GM12878 (cell line): ENCODE results near the gene NDNF. TPM values are rescaled to one million over a fixed set of nuclear protein-coding genes. Genes with fewer than 3 reads are reported as not detected.

Source experiments
- ATAC-seq: fragments of 200-7000 bp; cut with Tn5 transposase; 3 replicates; pipeline ENCODE4 v1.9.1; 2020; ENCODE audit warnings: mild to moderate bottlenecking, moderate library complexity
- BruUV-seq: library from RNA; stranded (reverse); fragments of 400-500 nt; replicated peaks from 2 replicates; lab custom pipeline; 2021; lab: Mats Ljungman, UMichigan
- CTCF ChIA-PET: fragments of 300-600 bp; sonication (Branson Sonifier 250); formaldehyde crosslinking; extraction: SDS; loops from one replicate; lab custom pipeline; 2021; ENCODE audit warnings: inconsistent platforms; lab: Yijun Ruan, JAX
- POLR2A ChIA-PET: fragments of 350-600 bp; formaldehyde crosslinking; extraction: SDS; loops from one replicate; lab custom pipeline; 2021; ENCODE audit warnings: inconsistent platforms; lab: Charles Lee
- RAD21 ChIA-PET: fragments of 300-600 bp; sonication (Branson Sonifier 250); formaldehyde crosslinking; loops from one replicate; lab custom pipeline; 2023; ENCODE audit warnings: antibody characterized with exemption; ENCODE audit not compliant: unreplicated experiment; lab: Charles Lee
- SMC1A ChIA-PET: fragments of 300-600 bp; sonication (Branson Sonifier 250); formaldehyde crosslinking; loops from one replicate; lab custom pipeline; 2023; ENCODE audit not compliant: unreplicated experiment, uncharacterized antibody; lab: Charles Lee
- DNase-seq: peaks from one replicate; pipeline ENCODE4 v3.0.0-alpha.2; 2011; ENCODE audit warnings: low read depth, low spot score
- FAIRE-seq: peaks from 3 replicates; lab custom pipeline; 2011; peaks lifted over from hg19 to GRCh38; lab: Jason Lieb, UNC
- H2AFZ ChIP-seq: 2 replicates; pipeline ENCODE4 v1.6.0; 2011; ENCODE audit warnings: low read depth, low read length, control low read depth; ENCODE audit not compliant: control insufficient read depth
- H3K27ac ChIP-seq: 2 replicates; pipeline ENCODE4 v1.5.1; 2011; ENCODE audit warnings: control low read depth; ENCODE audit not compliant: control insufficient read depth, insufficient read depth
- H3K27me3 ChIP-seq, 2 experiments: replicated peaks in 1 of 2; 2 replicates each; pipeline versions ENCODE4 v1.6.0 to v1.6.1; 2011; ENCODE audit warnings: low read length in 1 of 2; ENCODE audit not compliant: control insufficient read depth in 2 of 2, insufficient read depth in 2 of 2
- H3K36me3 ChIP-seq, 2 experiments: 2 replicates each; pipeline ENCODE4 v1.5.1; 2011; ENCODE audit warnings: low read length in 1 of 2; ENCODE audit not compliant: control insufficient read depth in 2 of 2, insufficient read depth in 2 of 2
- H3K4me1 ChIP-seq: 2 replicates; pipeline ENCODE4 v1.6.1; 2011; ENCODE audit warnings: mild to moderate bottlenecking, low read length, moderate library complexity, mixed read lengths; ENCODE audit not compliant: control insufficient read depth, insufficient read depth
- H3K4me2 ChIP-seq: 2 replicates; pipeline ENCODE4 v1.6.0; 2011; ENCODE audit warnings: control low read depth; ENCODE audit not compliant: control insufficient read depth, insufficient read depth
- H3K4me3 ChIP-seq: fragments of 200-600 bp; sonication (generic); 2 replicates; pipeline ENCODE4 v1.5.1; 2016
- H3K79me2 ChIP-seq: 2 replicates; pipeline ENCODE4 v1.6.0; 2011; ENCODE audit warnings: low read length; ENCODE audit not compliant: control insufficient read depth, insufficient read depth
- H3K9ac ChIP-seq: 2 replicates; pipeline ENCODE4 v1.8.0; 2011; ENCODE audit warnings: low read length, control low read depth, mixed read lengths; ENCODE audit not compliant: control insufficient read depth, insufficient read depth
- H3K9me3 ChIP-seq: replicated peaks from 3 replicates; pipeline ENCODE4 v1.5.1; 2011; ENCODE audit warnings: mild to moderate bottlenecking, low read length; ENCODE audit not compliant: control insufficient read depth, insufficient read depth
- H4K20me1 ChIP-seq: 2 replicates; pipeline ENCODE4 v1.6.0; 2011; ENCODE audit not compliant: control insufficient read depth, insufficient read depth
- BMI1 ChIP-seq: fragments of 450-650 bp; IDR thresholded peaks from 2 replicates; pipeline ENCODE4 v1.6.1; 2016; ENCODE audit warnings: mild to moderate bottlenecking, moderate library complexity, borderline replicate concordance
- EP300 ChIP-seq, 2 experiments: fragments of 150-350 bp in 1 of 2; IDR thresholded peaks; 2 replicates each; pipeline ENCODE4 v1.6.1; 2011 to 2012; ENCODE audit warnings: low read depth in 2 of 2, low read length in 2 of 2, borderline replicate concordance in 1 of 2, improper control_type of control experiment in 1 of 2, inconsistent platforms in 1 of 2; ENCODE audit not compliant: control insufficient read depth in 1 of 2
- EZH2 ChIP-seq: IDR thresholded peaks from 2 replicates; pipeline ENCODE4 v1.6.1; 2012; ENCODE audit warnings: low read depth, mild to moderate bottlenecking, control low read depth, inconsistent platforms, low read length, borderline replicate concordance; ENCODE audit not compliant: control insufficient read depth
- HCFC1 ChIP-seq: fragments of 150-350 bp; IDR thresholded peaks from 2 replicates; pipeline ENCODE4 v1.6.1; 2014; ENCODE audit warnings: low read length
- IKZF1 ChIP-seq: fragments of 450-650 bp; conservative IDR thresholded peaks from 2 replicates; pipeline ENCODE4 v1.6.1; 2017; ENCODE audit warnings: antibody characterized with exemption, mild to moderate bottlenecking
- JUND ChIP-seq: IDR thresholded peaks from 2 replicates; pipeline ENCODE4 v1.6.1; 2012; ENCODE audit warnings: low read depth, mild to moderate bottlenecking, low read length, improper control_type of control experiment, moderate library complexity
- KAT2A ChIP-seq: conservative IDR thresholded peaks from 2 replicates; pipeline ENCODE4 v1.6.1; 2011; ENCODE audit warnings: low read depth, low read length; ENCODE audit not compliant: control insufficient read depth
- NBN ChIP-seq: fragments of 450-650 bp; IDR thresholded peaks from 2 replicates; pipeline ENCODE4 v1.6.1; 2016
- NFIC ChIP-seq: IDR thresholded peaks from 2 replicates; pipeline ENCODE4 v1.6.1; 2012; ENCODE audit warnings: low read depth, mild to moderate bottlenecking, inconsistent platforms, low read length, moderate library complexity
- RCOR1 ChIP-seq: conservative IDR thresholded peaks from 2 replicates; pipeline ENCODE4 v1.6.1; 2012; ENCODE audit warnings: low read depth, low read length, improper control_type of control experiment
- YBX1 ChIP-seq: fragments of 450-650 bp; IDR thresholded peaks from 2 replicates; pipeline ENCODE4 v1.6.1; 2016; ENCODE audit warnings: antibody characterized with exemption
- ZZZ3 ChIP-seq: IDR thresholded peaks from 2 replicates; pipeline ENCODE4 v1.6.1; 2011; ENCODE audit warnings: low read depth; ENCODE audit not compliant: control insufficient read depth, insufficient read length
- WGBS: methylation state at CpG from one replicate; pipeline ENCODE4 v1.1.6; 2016; ENCODE audit warnings: low lambda C conversion rate; ENCODE audit not compliant: insufficient replicate concordance, insufficient coverage; ENCODE audit errors: missing lambda C conversion rate; 5-methylcytosine and 5-hydroxymethylcytosine counted together
- in situ Hi-C: fragments of 300-500 bp; cut with MboI; formaldehyde crosslinking; loops from 9 replicates; pipeline ENCODE4 v1.14.3; 2018; ENCODE audit warnings: mixed read lengths
- intact Hi-C: fragments of 100-400 bp; cut with micrococcal nuclease; formaldehyde crosslinking; loops from one replicate; pipeline ENCODE4 v1.14.2; 2022; ENCODE audit not compliant: unreplicated experiment
- polyA plus RNA-seq, 11 experiments: library from polyadenylated mRNA; depleted of rRNA in 4 of 11; unstranded in 6 of 11; stranded (reverse) in 5 of 11; fragments of >200 nt; fragmentation: Nextera tagmentation in 4 of 11; fragmentation: Illumina TruSeq in 1 of 11; extraction: Ambion mirVana in 4 of 11; extraction: Trizol in 1 of 11; gene quantifications; 1 replicate in 1 of 11; 2 replicates in 10 of 11; pipeline versions ENCODE4 v1.2.1 to v1.2.3, GENCODE V29; 2011 to 2016; ENCODE audit warnings: inconsistent platforms in 2 of 11, missing spikeins in 2 of 11, low read depth in 1 of 11
- total RNA-seq, 4 experiments: library from RNA; depleted of rRNA in 3 of 4; stranded (reverse); fragments of >200 nt in 3 of 4; fragmentation: Illumina TruSeq in 1 of 4; extraction: Trizol in 1 of 4; gene quantifications; 2 replicates each; pipeline versions ENCODE4 v1.2.1 to v1.2.3, GENCODE V29; 2013 to 2021
- TF ChIP-seq, protein P1 (sequence below): fragments of 450-650 bp; IDR thresholded peaks from 2 replicates; pipeline ENCODE4 v1.6.1; 2016; ENCODE audit warnings: mild to moderate bottlenecking

Gene NDNF
- total and polyA plus RNA-seq, 10 of the 15 experiments (the other 5 are each of a cell fraction or from before 2014, with no cell fraction given), result 0.26 TPM; not detected in 9

DNA sequence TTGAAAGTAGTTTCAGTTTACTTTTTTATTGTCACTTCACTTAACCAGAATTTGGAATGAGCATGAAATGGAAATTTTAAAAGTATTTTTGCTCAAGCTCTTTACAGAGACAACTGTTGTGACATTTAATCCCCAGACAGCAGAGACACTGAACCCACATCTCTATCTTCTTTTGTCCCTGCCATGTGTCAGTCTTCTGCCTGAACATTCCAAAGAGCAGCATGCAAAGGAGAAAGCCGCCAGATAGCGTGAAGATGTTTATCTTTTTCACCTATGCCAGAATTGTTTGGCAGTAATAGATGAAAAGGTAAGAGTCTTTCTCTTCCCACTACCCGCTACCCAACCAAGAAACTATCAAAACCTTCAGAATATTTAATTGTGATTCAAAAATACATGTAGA, 46.8 kb downstream of the NDNF start (continued):
- TF ChIP-seq IKZF1, result no peak
- no peak for TF ChIP-seq ZZZ3
- TF ChIP-seq, protein P1, sequence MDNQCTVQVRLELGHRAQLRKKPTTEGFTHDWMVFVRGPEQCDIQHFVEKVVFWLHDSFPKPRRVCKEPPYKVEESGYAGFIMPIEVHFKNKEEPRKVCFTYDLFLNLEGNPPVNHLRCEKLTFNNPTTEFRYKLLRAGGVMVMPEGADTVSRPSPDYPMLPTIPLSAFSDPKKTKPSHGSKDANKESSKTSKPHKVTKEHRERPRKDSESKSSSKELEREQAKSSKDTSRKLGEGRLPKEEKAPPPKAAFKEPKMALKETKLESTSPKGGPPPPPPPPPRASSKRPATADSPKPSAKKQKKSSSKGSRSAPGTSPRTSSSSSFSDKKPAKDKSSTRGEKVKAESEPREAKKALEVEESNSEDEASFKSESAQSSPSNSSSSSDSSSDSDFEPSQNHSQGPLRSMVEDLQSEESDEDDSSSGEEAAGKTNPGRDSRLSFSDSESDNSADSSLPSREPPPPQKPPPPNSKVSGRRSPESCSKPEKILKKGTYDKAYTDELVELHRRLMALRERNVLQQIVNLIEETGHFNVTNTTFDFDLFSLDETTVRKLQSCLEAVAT, result no peak

DNA sequence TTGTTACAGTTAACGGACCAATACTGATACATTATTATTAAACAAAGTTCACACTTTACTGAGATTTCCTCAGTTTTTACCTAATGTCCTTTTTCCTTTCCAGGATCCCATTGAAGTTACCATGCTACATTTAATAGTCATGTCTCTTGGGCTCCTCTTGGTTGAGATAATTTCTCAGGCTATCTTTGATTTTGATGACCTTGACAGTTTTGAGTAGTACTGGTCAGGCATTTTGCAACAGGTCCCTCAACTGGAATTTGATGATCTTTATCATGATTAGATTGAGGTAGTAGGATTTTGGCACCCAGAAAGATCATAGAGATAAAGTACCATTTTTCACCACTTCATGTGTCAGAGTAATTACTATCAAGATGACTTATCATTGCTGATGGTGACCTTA, 53.8 kb downstream of the NDNF start:
- no peak for ATAC-seq
- WGBS, result 0% methylated on average over 1 of the region's 1 CpG
- no peaks in the 10 kb centered on the region for H3K9me3 ChIP-seq
- intact Hi-C loops, result no loop called here
- H3K4me3 ChIP-seq, result no peak overlapping the region
- no peak for DNase-seq
- no peak for FAIRE-seq
- no peaks in the 10 kb centered on the region for H3K27me3 ChIP-seq
- no peak overlapping the region for H2AFZ ChIP-seq
- H3K9ac ChIP-seq, result no peak overlapping the region
- BruUV-seq, result no TSS peak
- H3K4me1 ChIP-seq, result no peaks in the 10 kb centered on the region
- H4K20me1 ChIP-seq, result no peaks in the 10 kb centered on the region
- no peaks in the 10 kb centered on the region for H3K79me2 ChIP-seq
- CTCF ChIA-PET, result no interaction called here
- no peaks in the 10 kb centered on the region for H3K36me3 ChIP-seq
- POLR2A ChIA-PET, result no interaction called here
- in situ Hi-C loops, result no loop called here
- RAD21 ChIA-PET, result no interaction called here
- no peak overlapping the region for H3K4me2 ChIP-seq
- H3K27ac ChIP-seq, result no peak overlapping the region
- SMC1A ChIA-PET, result no interaction called here
- TF ChIP-seq NFIC (no peak), KAT2A (no peak), EZH2 (no peak), BMI1 (no peak), EP300 (IDR thresholded peaks at IDR 0.05; ENCODE audit: borderline replicate concordance in 1 of 2, control insufficient read depth in 1 of 2, low read depth in 2 of 2, low read length in 2 of 2) (no peak), JUND (no peak), YBX1 (no peak), HCFC1 (no peak), RCOR1 (no peak), NBN (no peak)
- TF ChIP-seq, all 136 proteins: peak for 0
